Progenitor cell of endocrine pancreas (in vitro differentiated cells): ENCODE results near the gene LYZL4. TPM values are rescaled to one million over a fixed set of nuclear protein-coding genes. Genes with fewer than 3 reads are reported as not detected.

Experiments
- DNase-seq: peaks from one replicate; pipeline ENCODE4 v3.0.0; 2021; ENCODE audit warnings: low spot score; ENCODE audit not compliant: unreplicated experiment
- H3K27ac Mint-ChIP-seq: 2 replicates; pipeline ENCODE4 v1.8.0; 2021; ENCODE audit warnings: mild to moderate bottlenecking, moderate library complexity, mixed read lengths
- H3K27me3 Mint-ChIP-seq: 2 replicates; pipeline ENCODE4 v1.8.0; 2021; ENCODE audit warnings: mixed read lengths
- H3K36me3 Mint-ChIP-seq: 2 replicates; pipeline ENCODE4 v1.8.0; 2022; ENCODE audit warnings: mixed read lengths; ENCODE audit not compliant: insufficient read depth
- H3K4me1 Mint-ChIP-seq: 2 replicates; pipeline ENCODE4 v1.8.0; 2021; ENCODE audit warnings: low read depth, mixed read lengths
- H3K4me3 Mint-ChIP-seq: 2 replicates; pipeline ENCODE4 v1.8.0; 2021; ENCODE audit warnings: low read depth, mild to moderate bottlenecking, moderate library complexity, mixed read lengths
- H3K9me3 Mint-ChIP-seq: 2 replicates; pipeline ENCODE4 v1.8.0; 2021; ENCODE audit warnings: low read depth, mixed read lengths
- CTCF ChIP-seq: fragments of 200-600 bp; sonication (generic); IDR thresholded peaks from one replicate; pipeline ENCODE4 v1.5.0; 2021; ENCODE audit warnings: antibody characterized with exemption, mild to moderate bottlenecking; ENCODE audit not compliant: unreplicated experiment
- total RNA-seq: library from RNA; stranded (reverse); gene quantifications from 2 replicates; pipeline ENCODE4 v1.2.1, GENCODE V29; 2021

Gene LYZL4
- total RNA-seq, 1 donor from 2014 or later: not detected

- Mint-ChIP-seq H3K4me3 (no peak overlapping the region), H3K36me3 (no peaks in the 10 kb centered on the region), H3K9me3 (no peaks in the 10 kb centered on the region), H3K4me1 (no peaks in the 10 kb centered on the region), H3K27me3 (peaks cover 9% of the 10 kb centered on the region), H3K27ac (no peak overlapping the region)
- DNase-seq: no peak
- no peak for TF ChIP-seq CTCF
These were observed 40.2 kb upstream of the LYZL4 start for GRCh38 chr3:42450567-42450966.

- DNase-seq: no peak
- Mint-ChIP-seq H3K27ac (no peak overlapping the region), H3K27me3 (peaks cover 27% of the 10 kb centered on the region), H3K4me3 (no peak overlapping the region), H3K36me3 (no peaks in the 10 kb centered on the region), H3K9me3 (no peaks in the 10 kb centered on the region), H3K4me1 (no peaks in the 10 kb centered on the region)
- no peak for TF ChIP-seq CTCF
These were observed 37.1 kb upstream of the LYZL4 start for GRCh38 chr3:42447481-42447880.

GRCh38 chr3:42446111-42447050, 36.0 kb upstream of the LYZL4 start:
- DNase-seq: no peak
- H3K9me3 Mint-ChIP-seq: no peaks in the 10 kb centered on the region
- no peaks in the 10 kb centered on the region for H3K4me1 Mint-ChIP-seq
- no peak overlapping the region for H3K4me3 Mint-ChIP-seq
- TF ChIP-seq CTCF: no peak
- H3K27me3 Mint-ChIP-seq: peaks cover 38% of the 10 kb centered on the region
- H3K36me3 Mint-ChIP-seq: no peaks in the 10 kb centered on the region
- no peak overlapping the region for H3K27ac Mint-ChIP-seq

GRCh38 chr3:42443819-42444436, 33.5 kb upstream of the LYZL4 start:
- H3K36me3 Mint-ChIP-seq: no peaks in the 10 kb centered on the region
- DNase-seq: peak; percentile 83
- peaks cover 59% of the 10 kb centered on the region for H3K27me3 Mint-ChIP-seq
- peak; percentile 95 for TF ChIP-seq CTCF
- no peak overlapping the region for H3K4me3 Mint-ChIP-seq
- H3K9me3 Mint-ChIP-seq: no peaks in the 10 kb centered on the region
- H3K4me1 Mint-ChIP-seq: no peaks in the 10 kb centered on the region
- no peak overlapping the region for H3K27ac Mint-ChIP-seq

- DNase-seq: no peak
- Mint-ChIP-seq H3K4me3 (no peak overlapping the region), H3K27me3 (peaks cover 59% of the 10 kb centered on the region), H3K9me3 (no peaks in the 10 kb centered on the region), H3K27ac (no peak overlapping the region), H3K4me1 (no peaks in the 10 kb centered on the region), H3K36me3 (no peaks in the 10 kb centered on the region)
- TF ChIP-seq CTCF: no peak
These were observed 32.9 kb upstream of the LYZL4 start for GRCh38 chr3:42443292-42443691.
